Left ventricle myocardium superior (tissue), 1 donor: ENCODE results near the gene NPDC1. TPM values are rescaled to one million over a fixed set of nuclear protein-coding genes. Genes with fewer than 3 reads are reported as not detected.
"Not testable (repeated sequence)": the region's sequence is repeated elsewhere in the genome, so short reads cannot be mapped to it uniquely, and the experiment has no call there.

Experiments used
- ATAC-seq: fragments of 200-7000 bp; cut with Tn5 transposase; one replicate; pipeline ENCODE4 v1.9.1; 2020; ENCODE audit warnings: mild to moderate bottlenecking, moderate library complexity
- DNase-seq: peaks from one replicate; pipeline ENCODE4 v3.0.0-alpha.2; 2020
- intact Hi-C: fragments of 100-400 bp; cut with micrococcal nuclease; formaldehyde crosslinking; loops from one replicate; pipeline ENCODE4 v1.11.0; 2022
- total RNA-seq: library from RNA; stranded (reverse); fragmentation: NEBNext Ultra II Directional; extraction: Animal tissue kit (Norgen Biotek cat#: 25700); gene quantifications from one replicate; pipeline ENCODE4 v1.2.1, GENCODE V29; 2021
- donor health status: DM: no; HTN: yes; CAD: no; lungs with severe emphysema.

The NPDC1 gene
- total RNA-seq, 1 donor from 2014 or later, result 59.0 TPM

GRCh38 chr9:137045294-137046087 lies 486 bp downstream of the NPDC1 start:
- ATAC-seq (peak; percentile 27), DNase-seq (peak; percentile 73)
- intact Hi-C loops, result no loop called here

- intact Hi-C loops, result no loop called here
- DNase-seq, result no peak
- ATAC-seq, result peak; percentile 4
Measured at GRCh38 chr9:137044502-137045177, 1.3 kb downstream of the NPDC1 start.

- no peak for DNase-seq
- ATAC-seq, result no peak
- intact Hi-C loops, result no loop called here
Measured at GRCh38 chr9:137044037-137044436, 1.9 kb downstream of the NPDC1 start.

- intact Hi-C loops, result no loop called here
- ATAC-seq, result peak; percentile 39
- peak; percentile 65 for DNase-seq
Measured at GRCh38 chr9:137042751-137043727, 2.9 kb downstream of the NPDC1 start.

- intact Hi-C loops, result no loop called here
- no peak for ATAC-seq
- DNase-seq, result no peak
Measured at GRCh38 chr9:137041124-137041523, 4.9 kb downstream of the NPDC1 start.

- DNase-seq (no peak), ATAC-seq (no peak)
- intact Hi-C loops, result no loop called here
Measured at GRCh38 chr9:137040568-137040967, 5.4 kb downstream of the NPDC1 start.

GRCh38 chr9:137039611-137040366 lies 6.2 kb downstream of the NPDC1 start:
- no peak for ATAC-seq
- intact Hi-C loops, result no loop called here

GRCh38 chr9:137038916-137039315 lies 7.1 kb downstream of the NPDC1 start:
- intact Hi-C loops, result no loop called here
- ATAC-seq (no peak), DNase-seq (no peak)

More at GRCh38 chr9:137039611-137040366, 6.2 kb downstream of the NPDC1 start:
- no peak for DNase-seq

- DNase-seq, result no peak
- intact Hi-C loops, result no loop called here
- no peak for ATAC-seq
Measured at GRCh38 chr9:137037483-137037882, 8.5 kb downstream of the NPDC1 start.

- no peak for DNase-seq
- no peak for ATAC-seq
- intact Hi-C loops, result no loop called here
Measured at GRCh38 chr9:137037035-137037434, 8.9 kb downstream of the NPDC1 start.

GRCh38 chr9:137035937-137036336 lies 10.0 kb downstream of the NPDC1 start:
- intact Hi-C loops, result no loop called here
- no peak for ATAC-seq
- no peak for DNase-seq

GRCh38 chr9:137035507-137035834 lies 10.5 kb downstream of the NPDC1 start:
- intact Hi-C loops, result no loop called here
- ATAC-seq, result no peak

GRCh38 chr9:137034709-137035506 lies 11.1 kb downstream of the NPDC1 start:
- intact Hi-C loops, result no loop called here
- peak; percentile 86 for DNase-seq
- peak; percentile 81 for ATAC-seq

More at GRCh38 chr9:137035507-137035834, 10.5 kb downstream of the NPDC1 start:
- no peak for DNase-seq

- intact Hi-C loops, result no loop called here
- ATAC-seq, result peak; percentile 9
- DNase-seq, result peak; percentile 68
Measured at GRCh38 chr9:137034039-137034708, 11.8 kb downstream of the NPDC1 start.

- DNase-seq, ATAC-seq, intact Hi-C loops: not testable (repeated sequence)
Measured at GRCh38 chr9:137033481-137033880, 12.5 kb downstream of the NPDC1 start.

- intact Hi-C loops, result no loop called here
- peak; percentile 22 for ATAC-seq
- DNase-seq, result peak; percentile 80
Measured at GRCh38 chr9:137032858-137033257, 13.1 kb downstream of the NPDC1 start.

- DNase-seq, result peak; percentile 50
- ATAC-seq, result no peak
- intact Hi-C loops, result no loop called here
Measured at GRCh38 chr9:137031904-137032640, 13.9 kb downstream of the NPDC1 start, which contains the start of gene FUT7. TSS of gene FUT7 (minus strand) at chr9:137032088. CDS start at chr9:137031991, 97 bp downstream.
